ENCODE measurements around the gene CHSY1. TPM values are rescaled to one million over a fixed set of nuclear protein-coding genes. Genes with fewer than 3 reads are reported as not detected.
A peak's percentile ranks its signal among the peaks of the same experiment; 100 is the strongest.

The CHSY1 gene
- total and polyA plus RNA-seq, 2 of the 13 experiments (the other 11 are each of a cell fraction or from before 2014, with no cell fraction given) = 13.3 to 13.7 TPM

DNA sequence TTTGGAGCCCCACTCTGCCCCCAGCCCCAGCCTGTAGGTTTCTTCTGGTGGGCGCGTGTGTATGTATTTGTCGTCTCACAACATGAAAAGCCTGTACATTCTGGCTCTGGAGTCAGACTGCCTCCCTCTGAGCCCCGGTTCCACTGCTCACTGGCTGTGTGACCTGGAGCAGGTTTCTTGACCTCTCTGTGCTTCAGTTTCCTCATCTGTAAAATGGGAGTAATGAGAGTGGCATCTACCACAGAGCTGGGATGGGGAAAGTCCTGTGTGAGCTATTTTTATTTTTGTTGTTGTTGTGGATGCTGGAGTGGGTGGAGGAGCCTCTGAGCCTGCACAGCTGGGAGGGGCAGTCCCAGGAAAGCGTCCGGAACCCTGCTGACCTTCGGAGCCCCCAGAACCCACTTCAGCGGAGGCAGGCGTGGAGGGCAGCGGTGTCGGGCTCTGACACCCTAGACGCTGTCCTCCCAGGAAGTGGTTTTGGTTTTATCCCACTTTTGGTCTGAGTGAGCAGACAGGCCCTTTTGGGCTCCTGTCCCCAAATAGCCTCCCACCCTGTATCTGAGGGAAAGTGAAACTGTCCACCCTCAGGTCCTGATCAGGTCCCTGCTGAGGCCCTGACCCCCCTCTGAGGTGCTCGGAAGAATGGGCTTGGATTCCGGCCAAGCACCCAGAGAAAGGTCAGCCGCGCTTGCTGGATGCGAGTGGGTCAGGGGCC lies 103.5 kb downstream of the CHSY1 start:
- peaks cover 0 to 6% of the 10 kb centered on the region in 2 experiments; a peak in 3 of 5 replicates for H3K27me3 ChIP-seq (ENCODE audit: control insufficient read depth in 1 of 2, insufficient read depth in 2 of 2, low read length in 2 of 2)
- CTCF ChIA-PET (ENCODE audit: low intra/inter-chr PET ratio, low total read pairs) = no interaction called here
- 38% methylated on average over 6 of the region's 17 CpGs for WGBS (ENCODE audit: low lambda C conversion rate)
- FAIRE-seq = no peak
- no peak for DNase-seq (ENCODE audit: low spot score)
- intact Hi-C loops (cut with micrococcal nuclease; ENCODE audit: unreplicated experiment) (loop anchor here (2.0 kb wide), 1 partner anchor 58 kb away; no protein-coding TSS in a partner anchor), in situ Hi-C loops (cut with HindIII; ENCODE audit: extremely low pct_ligation_motif_present, low pct_unique_long_range_greater_than_20kb) (no loop called here)
- no peak overlapping the region for H2AFZ ChIP-seq (ENCODE audit: low read length)
- POLR2A ChIA-PET = no interaction called here
- H3K4me2 ChIP-seq (ENCODE audit: low read depth, low read length) = peak overlapping the region; percentile 63
- no peak; the same call in none of the 3 replicates for ATAC-seq
- H3K36me3 ChIP-seq (replicated peaks in 1 of 2; ENCODE audit: control insufficient read depth in 1 of 2, insufficient read depth in 2 of 2, low read length in 2 of 2) = no peaks in the 10 kb centered on the region
- H3K9ac ChIP-seq (ENCODE audit: insufficient read depth, low read depth, low read length) = 0 out of 2 replicates have a peak overlapping the region, but pooled peaks have one; percentile 14
- no TSS peak for BruUV-seq (replicated peaks)
- peak overlapping the region in 2 of 3 experiments; percentile 7 to 55; a peak in 2 of 6 replicates for H3K4me3 ChIP-seq (replicated peaks in 1 of 3; ENCODE audit: insufficient read depth in 1 of 3, low read depth in 2 of 3, low read length in 3 of 3)
- no peaks in the 10 kb centered on the region for H3K9me3 ChIP-seq (ENCODE audit: low read length)
- H3K27ac ChIP-seq (ENCODE audit: extremely low read length, insufficient read depth, low read length) = no peak overlapping the region
- no peaks in the 10 kb centered on the region for H3K79me2 ChIP-seq (ENCODE audit: insufficient read depth, low read length)
- peaks cover 21% of the 10 kb centered on the region for H3K4me1 ChIP-seq (ENCODE audit: insufficient read depth, low read length)
- H4K20me1 ChIP-seq (ENCODE audit: insufficient read depth, low read length) = no peaks in the 10 kb centered on the region
- TF ChIP-seq XRCC5 (optimal IDR thresholded peaks at IDR 0.05; ENCODE audit: low read length) (no peak), KDM1A (CRISPR knock-in tag; IDR thresholded peaks at IDR 0.05) (peak; percentile 41; the same call in 1 of the 2 replicates), NFE2L2 (IDR thresholded peaks at IDR 0.05; ENCODE audit: low read length) (no peak), ZNF629 (CRISPR knock-in tag; conservative IDR thresholded peaks at IDR 0.05) (peak; percentile 73), BHLHE40 (IDR thresholded peaks at IDR 0.05; ENCODE audit: low read length) (no peak), KAT7 (CRISPR knock-in tag; IDR thresholded peaks at IDR 0.05; ENCODE audit: borderline replicate concordance) (no peak), ZNF124 (CRISPR knock-in tag; IDR thresholded peaks at IDR 0.05) (no peak), ZNF543 (CRISPR knock-in tag; IDR thresholded peaks at IDR 0.05) (no peak), ZMYM3 (CRISPR knock-in tag; IDR thresholded peaks at IDR 0.05) (peak; percentile 33; the same call in 1 of the 2 replicates), NR2F1 (CRISPR knock-in tag; IDR thresholded peaks at IDR 0.05) (no peak), SOX6 (IDR thresholded peaks at IDR 0.05) (no peak), SOX6 (CRISPR knock-in tag; IDR thresholded peaks at IDR 0.05) (0 out of 2 replicates have a peak, but pooled peaks have one; percentile 19)
- TF ChIP-seq, protein P1, sequence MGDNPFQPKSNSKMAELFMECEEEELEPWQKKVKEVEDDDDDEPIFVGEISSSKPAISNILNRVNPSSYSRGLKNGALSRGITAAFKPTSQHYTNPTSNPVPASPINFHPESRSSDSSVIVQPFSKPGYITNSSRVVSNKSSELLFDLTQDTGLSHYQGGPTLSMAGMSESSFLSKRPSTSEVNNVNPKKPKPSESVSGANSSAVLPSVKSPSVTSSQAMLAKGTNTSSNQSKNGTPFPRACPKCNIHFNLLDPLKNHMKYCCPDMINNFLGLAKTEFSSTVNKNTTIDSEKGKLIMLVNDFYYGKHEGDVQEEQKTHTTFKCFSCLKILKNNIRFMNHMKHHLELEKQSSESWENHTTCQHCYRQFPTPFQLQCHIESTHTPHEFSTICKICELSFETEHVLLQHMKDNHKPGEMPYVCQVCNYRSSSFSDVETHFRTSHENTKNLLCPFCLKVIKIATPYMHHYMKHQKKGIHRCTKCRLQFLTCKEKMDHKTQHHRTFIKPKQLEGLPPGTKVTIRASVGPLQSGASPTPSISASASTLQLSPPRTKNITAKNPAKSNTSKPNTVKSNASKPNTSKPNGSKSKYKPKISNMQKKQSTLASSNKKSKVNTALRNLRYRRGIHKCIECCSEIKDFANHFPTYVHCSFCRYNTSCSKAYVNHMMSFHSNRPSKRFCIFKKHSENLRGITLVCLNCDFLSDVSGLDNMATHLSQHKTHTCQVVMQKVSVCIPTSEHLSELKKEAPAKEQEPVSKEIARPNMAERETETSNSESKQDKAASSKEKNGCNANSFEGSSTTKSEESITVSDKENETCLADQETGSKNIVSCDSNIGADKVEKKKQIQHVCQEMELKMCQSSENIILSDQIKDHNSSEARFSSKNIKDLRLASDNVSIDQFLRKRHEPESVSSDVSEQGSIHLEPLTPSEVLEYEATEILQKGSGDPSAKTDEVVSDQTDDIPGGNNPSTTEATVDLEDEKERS (CRISPR knock-in tag; IDR thresholded peaks at IDR 0.05) = no peak
- TF ChIP-seq, protein P2, sequence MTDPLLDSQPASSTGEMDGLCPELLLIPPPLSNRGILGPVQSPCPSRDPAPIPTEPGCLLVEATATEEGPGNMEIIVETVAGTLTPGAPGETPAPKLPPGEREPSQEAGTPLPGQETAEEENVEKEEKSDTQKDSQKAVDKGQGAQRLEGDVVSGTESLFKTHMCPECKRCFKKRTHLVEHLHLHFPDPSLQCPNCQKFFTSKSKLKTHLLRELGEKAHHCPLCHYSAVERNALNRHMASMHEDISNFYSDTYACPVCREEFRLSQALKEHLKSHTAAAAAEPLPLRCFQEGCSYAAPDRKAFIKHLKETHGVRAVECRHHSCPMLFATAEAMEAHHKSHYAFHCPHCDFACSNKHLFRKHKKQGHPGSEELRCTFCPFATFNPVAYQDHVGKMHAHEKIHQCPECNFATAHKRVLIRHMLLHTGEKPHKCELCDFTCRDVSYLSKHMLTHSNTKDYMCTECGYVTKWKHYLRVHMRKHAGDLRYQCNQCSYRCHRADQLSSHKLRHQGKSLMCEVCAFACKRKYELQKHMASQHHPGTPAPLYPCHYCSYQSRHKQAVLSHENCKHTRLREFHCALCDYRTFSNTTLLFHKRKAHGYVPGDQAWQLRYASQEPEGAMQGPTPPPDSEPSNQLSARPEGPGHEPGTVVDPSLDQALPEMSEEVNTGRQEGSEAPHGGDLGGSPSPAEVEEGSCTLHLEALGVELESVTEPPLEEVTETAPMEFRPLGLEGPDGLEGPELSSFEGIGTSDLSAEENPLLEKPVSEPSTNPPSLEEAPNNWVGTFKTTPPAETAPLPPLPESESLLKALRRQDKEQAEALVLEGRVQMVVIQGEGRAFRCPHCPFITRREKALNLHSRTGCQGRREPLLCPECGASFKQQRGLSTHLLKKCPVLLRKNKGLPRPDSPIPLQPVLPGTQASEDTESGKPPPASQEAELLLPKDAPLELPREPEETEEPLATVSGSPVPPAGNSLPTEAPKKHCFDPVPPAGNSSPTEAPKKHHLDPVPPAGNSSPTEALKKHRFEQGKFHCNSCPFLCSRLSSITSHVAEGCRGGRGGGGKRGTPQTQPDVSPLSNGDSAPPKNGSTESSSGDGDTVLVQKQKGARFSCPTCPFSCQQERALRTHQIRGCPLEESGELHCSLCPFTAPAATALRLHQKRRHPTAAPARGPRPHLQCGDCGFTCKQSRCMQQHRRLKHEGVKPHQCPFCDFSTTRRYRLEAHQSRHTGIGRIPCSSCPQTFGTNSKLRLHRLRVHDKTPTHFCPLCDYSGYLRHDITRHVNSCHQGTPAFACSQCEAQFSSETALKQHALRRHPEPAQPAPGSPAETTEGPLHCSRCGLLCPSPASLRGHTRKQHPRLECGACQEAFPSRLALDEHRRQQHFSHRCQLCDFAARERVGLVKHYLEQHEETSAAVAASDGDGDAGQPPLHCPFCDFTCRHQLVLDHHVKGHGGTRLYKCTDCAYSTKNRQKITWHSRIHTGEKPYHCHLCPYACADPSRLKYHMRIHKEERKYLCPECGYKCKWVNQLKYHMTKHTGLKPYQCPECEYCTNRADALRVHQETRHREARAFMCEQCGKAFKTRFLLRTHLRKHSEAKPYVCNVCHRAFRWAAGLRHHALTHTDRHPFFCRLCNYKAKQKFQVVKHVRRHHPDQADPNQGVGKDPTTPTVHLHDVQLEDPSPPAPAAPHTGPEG (CRISPR knock-in tag; IDR thresholded peaks at IDR 0.05) = no peak

Data from HepG2 (cell line).